Smooth muscle cell (in vitro differentiated cells): ENCODE data around the gene ARMC8. TPM values are rescaled to one million over a fixed set of nuclear protein-coding genes. Genes with fewer than 3 reads are reported as not detected.

Experiments
- DNase-seq: peaks from one replicate; lab custom pipeline; 2025; ENCODE audit not compliant: unreplicated experiment; lab: John Stamatoyannopoulos, UW
- H2AFZ ChIP-seq: fragments of 200-600 bp; sonication (generic); 2 replicates; pipeline ENCODE4 v1.6.0; 2016; ENCODE audit warnings: antibody characterized with exemption, low read depth, mild to moderate bottlenecking
- H3F3A ChIP-seq: fragments of 200-600 bp; sonication (generic); 2 replicates; pipeline ENCODE4 v1.6.0; 2017; ENCODE audit warnings: antibody characterized with exemption, low read depth
- H3K27ac ChIP-seq: fragments of 200-600 bp; sonication (generic); 2 replicates; pipeline ENCODE4 v1.5.1; 2016; ENCODE audit warnings: low read depth, mild to moderate bottlenecking
- H3K27me3 ChIP-seq: fragments of 200-600 bp; sonication (generic); 2 replicates; pipeline ENCODE4 v1.6.1; 2016; ENCODE audit warnings: low read depth, mild to moderate bottlenecking
- H3K36me3 ChIP-seq: fragments of 200-600 bp; sonication (generic); 2 replicates; pipeline ENCODE4 v1.5.1; 2016; ENCODE audit warnings: low read depth
- H3K4me1 ChIP-seq: fragments of 200-600 bp; sonication (generic); 2 replicates; pipeline ENCODE4 v1.5.1; 2016; ENCODE audit warnings: low read depth
- H3K4me2 ChIP-seq: fragments of 200-600 bp; sonication (generic); 2 replicates; pipeline ENCODE4 v1.6.0; 2016; ENCODE audit warnings: mild to moderate bottlenecking
- H3K4me3 ChIP-seq: fragments of 200-600 bp; sonication (generic); 2 replicates; pipeline ENCODE4 v1.5.1; 2016; ENCODE audit warnings: mild to moderate bottlenecking
- H3K79me2 ChIP-seq: fragments of 200-600 bp; sonication (generic); 2 replicates; pipeline ENCODE4 v1.6.0; 2016; ENCODE audit warnings: low read depth, mild to moderate bottlenecking
- H3K9ac ChIP-seq: fragments of 200-600 bp; sonication (generic); 2 replicates; pipeline ENCODE4 v1.6.0; 2016; ENCODE audit warnings: low read depth
- H3K9me3 ChIP-seq: fragments of 200-600 bp; sonication (generic); replicated peaks from 2 replicates; pipeline ENCODE4 v1.5.1; 2016; ENCODE audit warnings: low read depth
- H4K20me1 ChIP-seq: fragments of 200-600 bp; sonication (generic); 2 replicates; pipeline ENCODE4 v1.6.0; 2016; ENCODE audit warnings: low read depth
- CTCF ChIP-seq: fragments of 200-600 bp; sonication (generic); IDR thresholded peaks from 2 replicates; pipeline ENCODE4 v1.5.1; 2017; ENCODE audit warnings: borderline replicate concordance, mild to moderate bottlenecking, antibody characterized with exemption; ENCODE audit not compliant: insufficient read depth, poor library complexity, severe bottlenecking
- WGBS: methylation state at CpG from one replicate; pipeline ENCODE4 v1.1.7; 2016; ENCODE audit warnings: low lambda C conversion rate; 5-methylcytosine and 5-hydroxymethylcytosine counted together
- polyA plus RNA-seq: library from polyadenylated mRNA; unstranded; fragments of >200 nt; fragmentation: Nextera tagmentation; extraction: Ambion mirVana; gene quantifications from 2 replicates; pipeline ENCODE4 v1.2.1, GENCODE V29; 2016
- total RNA-seq: library from RNA; depleted of rRNA; stranded (reverse); fragments of >200 nt; gene quantifications from 2 replicates; pipeline ENCODE4 v1.2.3, GENCODE V29; 2014

The ARMC8 gene
- total and polyA plus RNA-seq, 2 experiments from 2014 or later, result 22.6 to 39.3 TPM

GRCh38 chr3:138296639-138297038 is 109.5 kb downstream of the ARMC8 start:
- no peaks in the 10 kb centered on the region for H4K20me1 ChIP-seq
- no peak overlapping the region for H3K4me3 ChIP-seq
- 89% methylated on average over 1 of the region's 1 CpG for WGBS
- no peak for TF ChIP-seq CTCF
- H3K27ac ChIP-seq, result no peak overlapping the region
- no peak overlapping the region for H3K4me2 ChIP-seq
- no peaks in the 10 kb centered on the region for H3K9me3 ChIP-seq
- no peaks in the 10 kb centered on the region for H3K4me1 ChIP-seq
- H3K36me3 ChIP-seq, result no peaks in the 10 kb centered on the region
- no peak for DNase-seq
- no peaks in the 10 kb centered on the region for H3F3A ChIP-seq
- no peaks in the 10 kb centered on the region for H3K27me3 ChIP-seq
- no peaks in the 10 kb centered on the region for H3K79me2 ChIP-seq
- no peak overlapping the region for H3K9ac ChIP-seq
- H2AFZ ChIP-seq, result no peak overlapping the region

DNA sequence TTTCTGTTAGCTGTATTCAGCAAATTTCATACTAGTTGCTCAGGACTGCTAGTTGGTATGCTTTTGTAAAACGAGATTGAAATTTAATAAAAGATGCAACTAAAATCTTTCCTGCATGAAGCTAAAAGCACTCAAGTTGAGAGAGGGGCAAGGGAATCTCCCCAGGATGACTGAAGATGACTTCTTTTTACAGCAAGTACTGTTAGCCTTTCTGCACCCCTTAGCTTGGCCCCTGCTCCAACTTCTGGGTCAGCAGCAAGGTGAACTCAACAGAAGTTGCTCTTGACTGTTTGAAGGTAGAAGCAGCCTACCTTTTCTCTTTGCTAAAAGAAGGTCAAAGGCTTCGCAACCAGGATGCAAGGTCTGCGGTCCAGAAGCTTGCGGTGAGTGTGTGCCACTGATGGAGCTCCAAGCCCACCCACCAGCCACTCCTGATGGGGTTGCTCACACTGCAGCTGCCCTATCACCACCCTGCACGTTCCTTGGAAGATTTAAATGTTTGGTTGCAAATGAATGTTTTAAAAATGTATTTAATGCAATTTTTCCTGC is 110.0 kb downstream of the ARMC8 start:
- Histone ChIP-seq H3K4me2 (no peak overlapping the region), H3K4me1 (no peaks in the 10 kb centered on the region), H3K27ac (no peak overlapping the region), H3K4me3 (no peak overlapping the region), H2AFZ (no peak overlapping the region), H3K36me3 (no peaks in the 10 kb centered on the region), H3K9ac (no peak overlapping the region), H3K79me2 (no peaks in the 10 kb centered on the region), H4K20me1 (no peaks in the 10 kb centered on the region), H3K9me3 (no peaks in the 10 kb centered on the region), H3F3A (no peaks in the 10 kb centered on the region), H3K27me3 (no peaks in the 10 kb centered on the region)
- DNase-seq, result no peak
- WGBS, result 94% methylated on average over 5 of the region's 5 CpGs
- TF ChIP-seq CTCF, result no peak

DNA sequence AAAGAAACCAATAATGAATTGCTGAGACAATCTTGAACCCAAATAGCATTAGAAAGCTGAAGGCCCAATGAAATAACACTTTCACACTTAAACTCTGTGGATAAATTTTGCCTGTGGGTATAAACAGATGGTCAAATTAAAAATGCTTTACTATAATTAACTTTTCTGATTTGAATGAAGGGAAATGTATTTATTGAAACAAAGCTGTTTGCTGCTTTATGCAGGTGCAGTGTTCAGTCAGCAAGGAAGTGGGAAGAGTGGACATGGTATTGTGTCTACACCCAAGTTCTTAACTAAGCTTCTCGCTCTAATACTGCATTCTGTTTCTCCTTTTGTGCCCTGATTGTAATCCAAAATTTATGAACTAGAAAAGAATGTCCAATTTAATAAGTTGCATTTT is 110.8 kb downstream of the ARMC8 start:
- no peaks in the 10 kb centered on the region for H3F3A ChIP-seq
- H3K9me3 ChIP-seq, result no peaks in the 10 kb centered on the region
- H3K4me1 ChIP-seq, result no peaks in the 10 kb centered on the region
- 90% methylated on average over 1 of the region's 1 CpG for WGBS
- no peaks in the 10 kb centered on the region for H3K79me2 ChIP-seq
- H3K4me2 ChIP-seq, result no peak overlapping the region
- H3K4me3 ChIP-seq, result no peak overlapping the region
- H4K20me1 ChIP-seq, result no peaks in the 10 kb centered on the region
- no peaks in the 10 kb centered on the region for H3K27me3 ChIP-seq
- no peaks in the 10 kb centered on the region for H3K36me3 ChIP-seq
- no peak overlapping the region for H3K27ac ChIP-seq
- H3K9ac ChIP-seq, result no peak overlapping the region
- no peak overlapping the region for H2AFZ ChIP-seq
- no peak for TF ChIP-seq CTCF
- no peak for DNase-seq

- no peak for DNase-seq
- Histone ChIP-seq H3K4me3 (no peak overlapping the region), H3K9me3 (no peaks in the 10 kb centered on the region), H3K27me3 (no peaks in the 10 kb centered on the region), H3K4me2 (no peak overlapping the region), H3K9ac (no peak overlapping the region), H4K20me1 (no peaks in the 10 kb centered on the region), H3F3A (no peaks in the 10 kb centered on the region), H2AFZ (no peak overlapping the region), H3K4me1 (no peaks in the 10 kb centered on the region), H3K36me3 (no peaks in the 10 kb centered on the region), H3K27ac (no peak overlapping the region), H3K79me2 (no peaks in the 10 kb centered on the region)
- WGBS, result 93% methylated on average over 2 of the region's 2 CpGs
- no peak for TF ChIP-seq CTCF
Observed at GRCh38 chr3:138300647-138301046, 113.5 kb downstream of the ARMC8 start.
